K562 (cell line): ENCODE results near the gene WDR19. TPM values are rescaled to one million over a fixed set of nuclear protein-coding genes. Genes with fewer than 3 reads are reported as not detected.

Experiments used
- CREM ChIP-seq: IDR thresholded peaks from 2 replicates; pipeline ENCODE4 v1.6.1; 2014; ENCODE audit warnings: antibody characterized with exemption, low read depth
- CSDE1 ChIP-seq, 2 experiments: fragments of 450-650 bp; IDR thresholded peaks; 2 replicates each; pipeline ENCODE4 v1.6.1; 2016; ENCODE audit warnings: mild to moderate bottlenecking in 1 of 2
- EHMT2 ChIP-seq: fragments of 450-650 bp; IDR thresholded peaks from 2 replicates; pipeline ENCODE4 v1.6.1; 2018; ENCODE audit warnings: antibody characterized with exemption
- HCFC1 ChIP-seq: IDR thresholded peaks from 2 replicates; pipeline ENCODE4 v1.6.1; 2012; ENCODE audit warnings: low read depth, low read length, improper control_type of control experiment
- JUN ChIP-seq, 2 experiments: sonication (generic) in 1 of 2; formaldehyde crosslinking in 1 of 2; IDR thresholded peaks; 2 replicates each; pipeline versions ENCODE4 v1.6.1 to v1.8.0; 2012 to 2022; ENCODE audit warnings: borderline replicate concordance in 2 of 2, mild to moderate bottlenecking in 2 of 2, improper control_type of control experiment in 1 of 2, low read depth in 1 of 2, low read length in 1 of 2, missing genetic modification reagents in 1 of 2
- JUND ChIP-seq, 2 experiments: IDR thresholded peaks; 2 replicates in 1 of 2; 3 replicates in 1 of 2; pipeline ENCODE4 v1.6.1; 2011; ENCODE audit warnings: borderline replicate concordance in 2 of 2, low read depth in 2 of 2, low read length in 2 of 2, improper control_type of control experiment in 1 of 2, missing biosample characterization in 1 of 2, missing genetic modification characterization in 1 of 2, missing genetic modification reagents in 1 of 2
- TCF7 ChIP-seq: sonication (generic); IDR thresholded peaks from 2 replicates; pipeline ENCODE4 v1.6.1; 2016; ENCODE audit warnings: antibody characterized with exemption, borderline replicate concordance
- TOE1 ChIP-seq, 2 experiments: fragments of 450-650 bp in 1 of 2; sonication (generic) in 1 of 2; formaldehyde crosslinking in 1 of 2; IDR thresholded peaks; 2 replicates each; pipeline versions ENCODE4 v1.7.1 to v1.8.0; 2016 to 2022; ENCODE audit warnings: borderline replicate concordance in 2 of 2, mild to moderate bottlenecking in 2 of 2, antibody characterized with exemption in 1 of 2, inconsistent platforms in 1 of 2, low read depth in 1 of 2, missing genetic modification reagents in 1 of 2, moderate library complexity in 1 of 2
- XRCC4 ChIP-seq: IDR thresholded peaks from one replicate; pipeline ENCODE4 v1.6.1; 2011; ENCODE audit not compliant: insufficient read depth, insufficient read length; ENCODE audit errors: extremely low read depth
- ZBTB8A ChIP-seq: fragments of 450-650 bp; IDR thresholded peaks from 2 replicates; pipeline ENCODE4 v1.6.1; 2018; ENCODE audit warnings: mild to moderate bottlenecking, moderate library complexity; ENCODE audit not compliant: partially characterized antibody
- ZNF707 ChIP-seq: fragments of 250-450 bp; sonication (Bioruptor Pico); conservative IDR thresholded peaks from 2 replicates; pipeline ENCODE4 v1.8.0; 2022; ENCODE audit warnings: inconsistent platforms, mild to moderate bottlenecking, moderate library complexity
- polyA plus RNA-seq, 8 experiments: library from polyadenylated mRNA; depleted of rRNA in 4 of 8; stranded (reverse) in 5 of 8; unstranded in 3 of 8; fragments of >200 nt; fragmentation: Nextera tagmentation in 2 of 8; fragmentation: Illumina TruSeq in 1 of 8; extraction: Ambion mirVana in 2 of 8; extraction: Trizol in 1 of 8; gene quantifications; 2 replicates each; pipeline versions ENCODE4 v1.2.1 to v1.2.3, GENCODE V29; 2011 to 2014; ENCODE audit warnings: inconsistent platforms in 1 of 8, missing spikeins in 1 of 8
- total RNA-seq, 7 experiments: library from RNA; depleted of rRNA in 6 of 7; stranded (reverse); fragments of >200 nt in 6 of 7; fragmentation: Illumina TruSeq in 2 of 7; extraction: Trizol in 2 of 7; gene quantifications; 2 replicates each; pipeline versions ENCODE4 v1.2.1 to v1.2.3, GENCODE V29; 2011 to 2021; ENCODE audit warnings: low replicate concordance in 1 of 7
- TF ChIP-seq, protein P1 (sequence below), 2 experiments: fragments of 450-650 bp; formaldehyde crosslinking in 1 of 2; IDR thresholded peaks; 2 replicates each; pipeline versions ENCODE4 v1.4.0 to v1.6.1; 2014 to 2020; ENCODE audit warnings: mild to moderate bottlenecking in 2 of 2, borderline replicate concordance in 1 of 2, low read depth in 1 of 2
- TF ChIP-seq, protein P2 (sequence below): fragments of 450-650 bp; IDR thresholded peaks from 2 replicates; pipeline ENCODE4 v1.7.1; 2018; ENCODE audit warnings: mild to moderate bottlenecking, low read depth; ENCODE audit not compliant: partially characterized antibody

The WDR19 gene
- total and polyA plus RNA-seq, 9 of the 15 experiments (the other 6 are each of a cell fraction or from before 2014, with no cell fraction given): 6.8 to 37.6 (median 11.2) TPM

DNA sequence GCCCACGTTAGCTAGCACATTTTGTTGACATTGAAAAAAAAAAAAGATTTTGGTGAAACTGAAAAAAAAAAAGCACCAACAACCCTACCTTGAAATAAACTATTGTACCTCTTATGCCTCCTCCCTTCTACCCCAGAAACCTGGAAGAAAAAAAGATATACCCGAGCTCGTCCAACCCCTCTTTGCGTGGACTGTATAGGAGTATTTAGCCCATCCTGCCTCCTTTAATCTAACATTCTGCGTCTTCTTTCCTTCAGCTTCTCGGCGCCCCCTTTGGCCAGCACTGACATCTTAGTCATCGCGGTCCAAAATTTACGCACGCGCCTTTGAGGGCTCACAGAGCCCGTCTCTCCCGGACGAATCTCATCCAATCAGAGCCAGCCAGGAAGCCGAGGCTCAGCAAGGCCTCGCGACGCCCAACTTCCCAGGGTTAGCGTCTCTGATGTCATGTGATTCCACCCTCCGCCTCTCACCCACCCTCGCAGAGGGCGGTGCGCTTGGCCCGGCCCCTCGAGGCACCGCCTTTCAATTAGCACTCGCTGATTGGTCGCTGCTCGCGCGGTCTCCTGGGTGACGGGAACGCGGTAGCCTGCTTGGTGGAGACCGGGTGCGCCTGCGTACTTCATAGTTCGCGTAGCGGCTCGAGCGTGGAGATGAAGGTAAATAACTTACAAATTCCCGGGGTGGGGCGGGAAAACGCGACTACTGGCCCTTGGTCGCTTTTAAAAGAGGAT lies at the start of gene WDR19 (continued):
- TF ChIP-seq, protein P1, sequence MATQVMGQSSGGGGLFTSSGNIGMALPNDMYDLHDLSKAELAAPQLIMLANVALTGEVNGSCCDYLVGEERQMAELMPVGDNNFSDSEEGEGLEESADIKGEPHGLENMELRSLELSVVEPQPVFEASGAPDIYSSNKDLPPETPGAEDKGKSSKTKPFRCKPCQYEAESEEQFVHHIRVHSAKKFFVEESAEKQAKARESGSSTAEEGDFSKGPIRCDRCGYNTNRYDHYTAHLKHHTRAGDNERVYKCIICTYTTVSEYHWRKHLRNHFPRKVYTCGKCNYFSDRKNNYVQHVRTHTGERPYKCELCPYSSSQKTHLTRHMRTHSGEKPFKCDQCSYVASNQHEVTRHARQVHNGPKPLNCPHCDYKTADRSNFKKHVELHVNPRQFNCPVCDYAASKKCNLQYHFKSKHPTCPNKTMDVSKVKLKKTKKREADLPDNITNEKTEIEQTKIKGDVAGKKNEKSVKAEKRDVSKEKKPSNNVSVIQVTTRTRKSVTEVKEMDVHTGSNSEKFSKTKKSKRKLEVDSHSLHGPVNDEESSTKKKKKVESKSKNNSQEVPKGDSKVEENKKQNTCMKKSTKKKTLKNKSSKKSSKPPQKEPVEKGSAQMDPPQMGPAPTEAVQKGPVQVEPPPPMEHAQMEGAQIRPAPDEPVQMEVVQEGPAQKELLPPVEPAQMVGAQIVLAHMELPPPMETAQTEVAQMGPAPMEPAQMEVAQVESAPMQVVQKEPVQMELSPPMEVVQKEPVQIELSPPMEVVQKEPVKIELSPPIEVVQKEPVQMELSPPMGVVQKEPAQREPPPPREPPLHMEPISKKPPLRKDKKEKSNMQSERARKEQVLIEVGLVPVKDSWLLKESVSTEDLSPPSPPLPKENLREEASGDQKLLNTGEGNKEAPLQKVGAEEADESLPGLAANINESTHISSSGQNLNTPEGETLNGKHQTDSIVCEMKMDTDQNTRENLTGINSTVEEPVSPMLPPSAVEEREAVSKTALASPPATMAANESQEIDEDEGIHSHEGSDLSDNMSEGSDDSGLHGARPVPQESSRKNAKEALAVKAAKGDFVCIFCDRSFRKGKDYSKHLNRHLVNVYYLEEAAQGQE (IDR thresholded peaks at IDR 0.05; ENCODE audit: borderline replicate concordance): peak; percentile 50; the same call in 1 of the 2 replicates
- TF ChIP-seq, protein P1 (CRISPR knock-in tag; IDR thresholded peaks at IDR 0.05; ENCODE audit: low read depth): no peak
- no peak for TF ChIP-seq ZNF707 (CRISPR knock-in tag)
- peak; percentile 35 for TF ChIP-seq HCFC1
- TF ChIP-seq CREM: peak; percentile 30; the same call in 1 of the 2 replicates
- TF ChIP-seq JUND (IDR thresholded peaks at IDR 0.05; ENCODE audit: borderline replicate concordance, low read depth, low read length): peak; percentile 85
- peak; percentile 70; the same call in 2 of the 3 replicates for TF ChIP-seq JUND (tag; IDR thresholded peaks at IDR 0.05; ENCODE audit: borderline replicate concordance, low read depth, low read length)
- peak; percentile 29; the same call in 1 of the 2 replicates for TF ChIP-seq TCF7
- TF ChIP-seq EHMT2: 0 out of 2 replicates have a peak, but pooled peaks have one; percentile 46
- 0 out of 4 replicates have a peak, but pooled peaks of 1 of the 2 experiments have one; percentile 13 for TF ChIP-seq CSDE1 (IDR thresholded peaks at IDR 0.05)
- TF ChIP-seq TOE1 (IDR thresholded peaks at IDR 0.05; ENCODE audit: borderline replicate concordance): peak; percentile 99
- no peak for TF ChIP-seq TOE1 (CRISPR knock-in tag; IDR thresholded peaks at IDR 0.05; ENCODE audit: borderline replicate concordance, low read depth)
- TF ChIP-seq, protein P2, sequence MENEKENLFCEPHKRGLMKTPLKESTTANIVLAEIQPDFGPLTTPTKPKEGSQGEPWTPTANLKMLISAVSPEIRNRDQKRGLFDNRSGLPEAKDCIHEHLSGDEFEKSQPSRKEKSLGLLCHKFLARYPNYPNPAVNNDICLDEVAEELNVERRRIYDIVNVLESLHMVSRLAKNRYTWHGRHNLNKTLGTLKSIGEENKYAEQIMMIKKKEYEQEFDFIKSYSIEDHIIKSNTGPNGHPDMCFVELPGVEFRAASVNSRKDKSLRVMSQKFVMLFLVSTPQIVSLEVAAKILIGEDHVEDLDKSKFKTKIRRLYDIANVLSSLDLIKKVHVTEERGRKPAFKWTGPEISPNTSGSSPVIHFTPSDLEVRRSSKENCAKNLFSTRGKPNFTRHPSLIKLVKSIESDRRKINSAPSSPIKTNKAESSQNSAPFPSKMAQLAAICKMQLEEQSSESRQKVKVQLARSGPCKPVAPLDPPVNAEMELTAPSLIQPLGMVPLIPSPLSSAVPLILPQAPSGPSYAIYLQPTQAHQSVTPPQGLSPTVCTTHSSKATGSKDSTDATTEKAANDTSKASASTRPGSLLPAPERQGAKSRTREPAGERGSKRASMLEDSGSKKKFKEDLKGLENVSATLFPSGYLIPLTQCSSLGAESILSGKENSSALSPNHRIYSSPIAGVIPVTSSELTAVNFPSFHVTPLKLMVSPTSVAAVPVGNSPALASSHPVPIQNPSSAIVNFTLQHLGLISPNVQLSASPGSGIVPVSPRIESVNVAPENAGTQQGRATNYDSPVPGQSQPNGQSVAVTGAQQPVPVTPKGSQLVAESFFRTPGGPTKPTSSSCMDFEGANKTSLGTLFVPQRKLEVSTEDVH: peak; percentile 39
- no peak for TF ChIP-seq XRCC4
- TF ChIP-seq ZBTB8A: no peak
- peak; percentile 65; the same call in 1 of the 2 replicates for TF ChIP-seq JUN (IDR thresholded peaks at IDR 0.05; ENCODE audit: borderline replicate concordance, low read depth, low read length)
- no peak for TF ChIP-seq JUN (CRISPR knock-in tag; IDR thresholded peaks at IDR 0.05; ENCODE audit: borderline replicate concordance)
